Measurements from ENCODE around the gene LMO7.

Gene LMO7

GRCh38 chr13:75876142-75877050 lies 240.3 kb downstream of the LMO7 start:
- DNase-seq (ENCODE audit: extremely low read depth in 1 of 2, low read depth in 1 of 2) = peak in 1 of 2 donors; percentile 7

- DNase-seq (ENCODE audit: extremely low read depth in 1 of 2, low read depth in 1 of 2) = no peak
These were observed 240.9 kb downstream of the LMO7 start for GRCh38 chr13:75877071-75877470.

- no peak for DNase-seq (ENCODE audit: extremely low read depth in 1 of 2, low read depth in 1 of 2)
These were observed 243.5 kb downstream of the LMO7 start for GRCh38 chr13:75879656-75880055.

GRCh38 chr13:75881109-75881775 lies 245.1 kb downstream of the LMO7 start:
- DNase-seq (ENCODE audit: extremely low read depth in 1 of 2, low read depth in 1 of 2) = no peak

- no peak for DNase-seq (ENCODE audit: extremely low read depth in 1 of 2, low read depth in 1 of 2)
These were observed 246.1 kb downstream of the LMO7 start for GRCh38 chr13:75882261-75882660.

- DNase-seq (ENCODE audit: extremely low read depth in 1 of 2, low read depth in 1 of 2) = no peak
These were observed 253.3 kb downstream of the LMO7 start for GRCh38 chr13:75889427-75889826.

GRCh38 chr13:75895168-75895567 lies 259.0 kb downstream of the LMO7 start:
- no peak for DNase-seq (ENCODE audit: extremely low read depth in 1 of 2, low read depth in 1 of 2)

- DNase-seq (ENCODE audit: extremely low read depth in 1 of 2, low read depth in 1 of 2) = no peak
These were observed 260.1 kb downstream of the LMO7 start for GRCh38 chr13:75896271-75896670.

GRCh38 chr13:75897386-75897785 lies 261.3 kb downstream of the LMO7 start:
- no peak for DNase-seq (ENCODE audit: extremely low read depth in 1 of 2, low read depth in 1 of 2)

- no peak for DNase-seq (ENCODE audit: extremely low read depth in 1 of 2, low read depth in 1 of 2)
These were observed 265.4 kb downstream of the LMO7 start for GRCh38 chr13:75901501-75901900.

GRCh38 chr13:75902166-75903104 lies 266.3 kb downstream of the LMO7 start:
- DNase-seq (ENCODE audit: extremely low read depth in 1 of 2, low read depth in 1 of 2) = no peak

GRCh38 chr13:75904012-75904411 lies 267.9 kb downstream of the LMO7 start:
- no peak for DNase-seq (ENCODE audit: extremely low read depth in 1 of 2, low read depth in 1 of 2)

GRCh38 chr13:75906315-75906714 lies 270.2 kb downstream of the LMO7 start:
- no peak for DNase-seq (ENCODE audit: extremely low read depth in 1 of 2, low read depth in 1 of 2)

GRCh38 chr13:75907044-75907443 lies 270.9 kb downstream of the LMO7 start:
- DNase-seq (ENCODE audit: extremely low read depth in 1 of 2, low read depth in 1 of 2) = no peak

- no peak for DNase-seq (ENCODE audit: extremely low read depth in 1 of 2, low read depth in 1 of 2)
These were observed 272.0 kb downstream of the LMO7 start for GRCh38 chr13:75908141-75908540.

All from activated CD8-positive, alpha-beta memory T cell treated with anti-CD3 and anti-CD28 coated beads for 1 hour (primary cell).